ENCODE data around the gene RABGAP1L.

RABGAP1L gene

GRCh38 chr1:174269989-174270651 is 110.8 kb downstream of the RABGAP1L start:
- TF ChIP-seq ZNF513 (tag by site-specific recombination; IDR thresholded peaks at IDR 0.05) = no peak
- no peak for TF ChIP-seq ZNF791 (tag by site-specific recombination; IDR thresholded peaks at IDR 0.05)
- no peak for TF ChIP-seq ZNF626 (tag by site-specific recombination; IDR thresholded peaks at IDR 0.05)
- no peak for TF ChIP-seq ZNF366 (tag by site-specific recombination; conservative IDR thresholded peaks at IDR 0.05)
- no peak for TF ChIP-seq ZNF341 (tag by site-specific recombination; IDR thresholded peaks at IDR 0.05; ENCODE audit: low read depth)
- TF ChIP-seq ELK4 (IDR thresholded peaks at IDR 0.05; ENCODE audit: borderline replicate concordance, low read depth, low read length) = no peak
- no peak for TF ChIP-seq ZNF416 (tag by site-specific recombination; IDR thresholded peaks at IDR 0.05)
- TF ChIP-seq YY1 (tag by site-specific recombination; IDR thresholded peaks at IDR 0.05) = no peak
- no peak for TF ChIP-seq ZNF621 (tag by site-specific recombination; IDR thresholded peaks at IDR 0.05)
- TF ChIP-seq ZNF132 (tag by site-specific recombination; IDR thresholded peaks at IDR 0.05; ENCODE audit: borderline replicate concordance) = no peak
- TF ChIP-seq GLI4 (tag by site-specific recombination; IDR thresholded peaks at IDR 0.05) = no peak
- no peak for TF ChIP-seq ZNF510 (tag by site-specific recombination; IDR thresholded peaks at IDR 0.05; ENCODE audit: insufficient replicate concordance)
- no peak for TF ChIP-seq ZNF211 (tag by site-specific recombination; IDR thresholded peaks at IDR 0.05; ENCODE audit: low read depth)
- no peak for TF ChIP-seq ZNF394 (tag by site-specific recombination; IDR thresholded peaks at IDR 0.05; ENCODE audit: borderline replicate concordance)
- no peak for TF ChIP-seq ZNF449 (tag by site-specific recombination; IDR thresholded peaks at IDR 0.05)
- Histone ChIP-seq H3K4me3 (ENCODE audit: low read depth, low read length) (no peak overlapping the region), H3K4me1 (ENCODE audit: control insufficient read depth, insufficient read depth, low read length) (peaks cover 3% of the 10 kb centered on the region; the same call in 1 of the 2 replicates), H3K27ac (ENCODE audit: extremely low read depth, low read depth, low read length) (no peak overlapping the region), H3K9me3 (ENCODE audit: control insufficient read depth, insufficient read depth, low read depth, low read length) (no peaks in the 10 kb centered on the region), H3K36me3 (ENCODE audit: control insufficient read depth in 2 of 2, insufficient read depth in 1 of 2, low read length in 2 of 2) (no peaks in the 10 kb centered on the region)
- CTCF ChIA-PET = no interaction called here
- POLR2A ChIA-PET = no interaction called here

- Histone ChIP-seq H3K4me3 (ENCODE audit: low read depth, low read length) (no peak overlapping the region), H3K4me1 (ENCODE audit: control insufficient read depth, insufficient read depth, low read length) (peaks cover 3% of the 10 kb centered on the region; the same call in 1 of the 2 replicates), H3K27ac (ENCODE audit: extremely low read depth, low read depth, low read length) (no peak overlapping the region), H3K9me3 (ENCODE audit: control insufficient read depth, insufficient read depth, low read depth, low read length) (no peaks in the 10 kb centered on the region), H3K36me3 (ENCODE audit: control insufficient read depth in 2 of 2, insufficient read depth in 1 of 2, low read length in 2 of 2) (no peaks in the 10 kb centered on the region)
- ChIA-PET CTCF (interaction anchor here (0.6 to 2.9 kb wide), 3 partner anchors 11 to 453 kb away, joined by 3 to 21 read pairs (median 3); no protein-coding TSS in a partner anchor), POLR2A (no interaction called here)
- TF ChIP-seq ZNF133 (tag by site-specific recombination; IDR thresholded peaks at IDR 0.05) = no peak
These were observed 113.9 kb downstream of the RABGAP1L start for GRCh38 chr1:174273190-174273589.

- H3K9me3 ChIP-seq (ENCODE audit: control insufficient read depth, insufficient read depth, low read depth, low read length) = no peaks in the 10 kb centered on the region
- no peak overlapping the region for H3K27ac ChIP-seq (ENCODE audit: extremely low read depth, low read depth, low read length)
- ChIA-PET CTCF (interaction anchor here (1.2 to 2.9 kb wide), 2 partner anchors 11 to 452 kb away, joined by 3 to 21 read pairs; no protein-coding TSS in a partner anchor), POLR2A (no interaction called here)
- peaks cover 3% of the 10 kb centered on the region; the same call in 1 of the 2 replicates for H3K4me1 ChIP-seq (ENCODE audit: control insufficient read depth, insufficient read depth, low read length)
- H3K4me3 ChIP-seq (ENCODE audit: low read depth, low read length) = no peak overlapping the region
- no peaks in the 10 kb centered on the region for H3K36me3 ChIP-seq (ENCODE audit: control insufficient read depth in 2 of 2, insufficient read depth in 1 of 2, low read length in 2 of 2)
- TF ChIP-seq SCRT2 (tag by site-specific recombination; IDR thresholded peaks at IDR 0.05) (no peak), ZNF580 (tag by site-specific recombination; IDR thresholded peaks at IDR 0.05) (no peak), ZBTB11 (tag by site-specific recombination; conservative IDR thresholded peaks at IDR 0.05; ENCODE audit: low read depth) (no peak), ZBTB6 (tag by site-specific recombination; IDR thresholded peaks at IDR 0.05) (no peak), ZNF221 (tag by site-specific recombination; IDR thresholded peaks at IDR 0.05; ENCODE audit: borderline replicate concordance) (no peak)
These were observed 114.5 kb downstream of the RABGAP1L start for GRCh38 chr1:174273776-174274175.

Data from HEK293 (cell line).